ENCODE results near the gene ATP5F1D.

DNA sequence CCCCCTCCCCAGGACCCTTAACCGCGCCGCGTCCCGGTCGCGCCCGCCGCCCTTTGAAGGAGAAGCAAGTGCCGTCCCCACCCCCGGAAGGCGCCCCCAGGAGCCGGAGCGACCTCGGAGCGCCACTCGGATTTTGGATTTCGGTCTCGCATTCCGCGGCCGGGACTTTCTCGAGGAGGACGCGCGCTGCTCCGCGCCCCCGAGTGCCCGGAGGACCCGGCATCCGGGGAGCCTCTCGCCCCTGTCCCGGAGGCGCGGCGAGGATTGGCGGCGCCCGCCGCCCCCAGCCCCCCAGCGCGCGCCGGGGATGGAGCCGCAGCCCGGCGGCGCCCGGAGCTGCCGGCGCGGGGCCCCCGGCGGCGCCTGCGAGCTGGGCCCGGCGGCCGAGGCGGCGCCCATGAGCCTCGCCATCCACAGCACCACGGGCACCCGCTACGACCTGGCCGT is 8.5 kb downstream of the ATP5F1D start:
- TF ChIP-seq CTCF (IDR thresholded peaks at IDR 0.05) (no peak), POLR2A (IDR thresholded peaks at IDR 0.05) (no peak)

All from adrenal gland (tissue), 5 donors.